ENCODE measurements around the gene OSMR. TPM values are rescaled to one million over a fixed set of nuclear protein-coding genes. Genes with fewer than 3 reads are reported as not detected.

Gene OSMR
- total RNA-seq, 1 experiment from 2014 or later: 1.6 TPM

DNA sequence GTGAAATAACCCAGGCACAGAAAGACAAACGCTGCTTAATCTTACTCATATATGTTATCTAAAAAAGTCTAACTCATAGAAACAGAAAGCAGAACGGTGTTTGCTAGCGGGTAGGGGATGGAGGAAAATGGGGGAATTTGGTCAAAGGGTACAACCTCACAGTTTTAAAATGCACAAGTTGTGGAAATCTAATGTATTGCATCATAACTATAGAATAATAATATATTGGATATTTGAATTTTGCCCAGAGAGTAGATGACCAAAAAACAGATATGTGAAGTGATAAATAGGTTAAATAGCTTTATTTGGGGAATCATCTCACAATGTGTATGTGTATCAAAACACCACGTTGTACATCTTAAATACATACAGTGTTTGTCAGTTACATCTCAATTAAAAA is 22.3 kb upstream of the OSMR start:
- no peaks in the 10 kb centered on the region for H3K4me1 Mint-ChIP-seq
- no peak overlapping the region for H3K4me3 Mint-ChIP-seq
- H2BK20ac ChIP-seq (ENCODE audit: low read depth, low read length, poor library complexity, severe bottlenecking): no peak overlapping the region
- no peaks in the 10 kb centered on the region; the same call in 1 of the 2 replicates for H3K27me3 Mint-ChIP-seq (ENCODE audit: low read depth)
- no peak overlapping the region for H3K27ac Mint-ChIP-seq
- no peak overlapping the region for H2BK120ac ChIP-seq (ENCODE audit: low read depth, low read length, poor library complexity, severe bottlenecking)
- H4K91ac ChIP-seq (ENCODE audit: insufficient read length, low read depth, low read length): no peak overlapping the region
- no peak overlapping the region for H2BK15ac ChIP-seq (ENCODE audit: low read depth, low read length)
- no peaks in the 10 kb centered on the region for H3K79me1 ChIP-seq (ENCODE audit: insufficient read depth, low read depth, low read length, poor library complexity, severe bottlenecking)
- H3K9me3 ChIP-seq (ENCODE audit: control insufficient read depth, low read depth, low read length): no peaks in the 10 kb centered on the region
- H3K14ac ChIP-seq (ENCODE audit: insufficient read depth, low read length): no peak overlapping the region
- WGBS (ENCODE audit: extremely low coverage, insufficient read length, low lambda C conversion rate): no CpG with 5 or more reads among the region's 4 CpGs
- H3K4me1 ChIP-seq (ENCODE audit: insufficient read depth, low read length): no peaks in the 10 kb centered on the region
- H3K56ac ChIP-seq (ENCODE audit: insufficient read length, low read depth, low read length): no peak overlapping the region
- H3K4ac ChIP-seq (ENCODE audit: low read depth, low read length): no peak overlapping the region
- H3K9me3 Mint-ChIP-seq: peaks cover 15 to 17% of the 10 kb centered on the region in 2 experiments; a peak in 3 of 5 replicates
- H3K23me2 ChIP-seq (ENCODE audit: insufficient read length, low read depth, low read length, poor library complexity, severe bottlenecking): no peaks in the 10 kb centered on the region
- H3K79me2 ChIP-seq (ENCODE audit: insufficient read depth, low read length): no peaks in the 10 kb centered on the region
- H4K5ac ChIP-seq (ENCODE audit: insufficient read length, low read depth, low read length): no peak overlapping the region
- H3T11ph ChIP-seq (ENCODE audit: low read length): no peak overlapping the region
- H3K27me3 ChIP-seq (ENCODE audit: insufficient read depth, low read length): no peaks in the 10 kb centered on the region
- TF ChIP-seq, protein P1, sequence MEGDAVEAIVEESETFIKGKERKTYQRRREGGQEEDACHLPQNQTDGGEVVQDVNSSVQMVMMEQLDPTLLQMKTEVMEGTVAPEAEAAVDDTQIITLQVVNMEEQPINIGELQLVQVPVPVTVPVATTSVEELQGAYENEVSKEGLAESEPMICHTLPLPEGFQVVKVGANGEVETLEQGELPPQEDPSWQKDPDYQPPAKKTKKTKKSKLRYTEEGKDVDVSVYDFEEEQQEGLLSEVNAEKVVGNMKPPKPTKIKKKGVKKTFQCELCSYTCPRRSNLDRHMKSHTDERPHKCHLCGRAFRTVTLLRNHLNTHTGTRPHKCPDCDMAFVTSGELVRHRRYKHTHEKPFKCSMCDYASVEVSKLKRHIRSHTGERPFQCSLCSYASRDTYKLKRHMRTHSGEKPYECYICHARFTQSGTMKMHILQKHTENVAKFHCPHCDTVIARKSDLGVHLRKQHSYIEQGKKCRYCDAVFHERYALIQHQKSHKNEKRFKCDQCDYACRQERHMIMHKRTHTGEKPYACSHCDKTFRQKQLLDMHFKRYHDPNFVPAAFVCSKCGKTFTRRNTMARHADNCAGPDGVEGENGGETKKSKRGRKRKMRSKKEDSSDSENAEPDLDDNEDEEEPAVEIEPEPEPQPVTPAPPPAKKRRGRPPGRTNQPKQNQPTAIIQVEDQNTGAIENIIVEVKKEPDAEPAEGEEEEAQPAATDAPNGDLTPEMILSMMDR (conservative IDR thresholded peaks at IDR 0.05): no peak
- H3K18ac ChIP-seq (ENCODE audit: insufficient read length, low read depth, low read length): no peak overlapping the region
- no peak for DNase-seq
- H4K8ac ChIP-seq (replicated peaks; ENCODE audit: insufficient read length, low read depth, low read length): no peak overlapping the region
- H2BK5ac ChIP-seq (ENCODE audit: insufficient read length, low read length): no peak overlapping the region
- H3K27ac ChIP-seq (ENCODE audit: insufficient read length, low read depth, low read length): no peak overlapping the region
- peaks cover 0 to 5% (median 2%) of the 10 kb centered on the region in 3 experiments; a peak in 1 of 7 replicates for H3K36me3 Mint-ChIP-seq (ENCODE audit: insufficient read depth in 1 of 3, low read depth in 3 of 3)
- H3K9ac ChIP-seq (ENCODE audit: extremely low read depth, insufficient read length, low read length): no peak overlapping the region
- no peak overlapping the region for H2AFZ ChIP-seq (ENCODE audit: low read length)
- no peaks in the 10 kb centered on the region for H4K20me1 ChIP-seq (ENCODE audit: control insufficient read depth, insufficient read depth, insufficient read length)
- no peak overlapping the region for H2BK12ac ChIP-seq (ENCODE audit: insufficient read length, low read depth, low read length)
- H2AK5ac ChIP-seq (ENCODE audit: insufficient read length, low read length): no peak overlapping the region
- no peak overlapping the region for H3K23ac ChIP-seq (ENCODE audit: insufficient read length, low read depth, low read length)
- no peak overlapping the region for H3K4me2 ChIP-seq (ENCODE audit: insufficient read depth, insufficient read length, low read length)

Data from H9 (cell line).